ENCODE data around the gene RIN3. TPM values are rescaled to one million over a fixed set of nuclear protein-coding genes. Genes with fewer than 3 reads are reported as not detected.

The RIN3 gene
- total and polyA plus RNA-seq, 2 experiments from 2014 or later, result 3.5 to 5.4 TPM

DNA sequence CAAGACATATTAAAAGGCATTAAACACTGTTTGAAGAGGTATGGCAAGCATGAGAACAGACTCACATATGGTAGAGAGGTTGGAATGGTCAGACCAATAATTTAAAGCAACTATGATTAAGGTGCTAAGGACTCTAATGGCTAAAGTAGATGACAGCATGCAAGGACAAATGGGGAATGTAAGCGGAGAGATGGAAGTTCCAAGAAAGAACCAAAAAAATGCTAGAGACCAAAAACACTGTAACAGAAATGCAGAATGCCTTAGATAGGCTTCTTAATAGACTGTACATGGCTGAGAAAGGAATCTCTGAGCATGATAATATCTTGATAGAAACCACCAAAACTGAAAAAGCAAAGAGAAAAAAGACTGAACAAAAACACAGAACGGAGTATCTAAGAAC is 77.4 kb downstream of the RIN3 start:
- TF ChIP-seq, protein P1, sequence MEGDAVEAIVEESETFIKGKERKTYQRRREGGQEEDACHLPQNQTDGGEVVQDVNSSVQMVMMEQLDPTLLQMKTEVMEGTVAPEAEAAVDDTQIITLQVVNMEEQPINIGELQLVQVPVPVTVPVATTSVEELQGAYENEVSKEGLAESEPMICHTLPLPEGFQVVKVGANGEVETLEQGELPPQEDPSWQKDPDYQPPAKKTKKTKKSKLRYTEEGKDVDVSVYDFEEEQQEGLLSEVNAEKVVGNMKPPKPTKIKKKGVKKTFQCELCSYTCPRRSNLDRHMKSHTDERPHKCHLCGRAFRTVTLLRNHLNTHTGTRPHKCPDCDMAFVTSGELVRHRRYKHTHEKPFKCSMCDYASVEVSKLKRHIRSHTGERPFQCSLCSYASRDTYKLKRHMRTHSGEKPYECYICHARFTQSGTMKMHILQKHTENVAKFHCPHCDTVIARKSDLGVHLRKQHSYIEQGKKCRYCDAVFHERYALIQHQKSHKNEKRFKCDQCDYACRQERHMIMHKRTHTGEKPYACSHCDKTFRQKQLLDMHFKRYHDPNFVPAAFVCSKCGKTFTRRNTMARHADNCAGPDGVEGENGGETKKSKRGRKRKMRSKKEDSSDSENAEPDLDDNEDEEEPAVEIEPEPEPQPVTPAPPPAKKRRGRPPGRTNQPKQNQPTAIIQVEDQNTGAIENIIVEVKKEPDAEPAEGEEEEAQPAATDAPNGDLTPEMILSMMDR (IDR thresholded peaks at IDR 0.05; ENCODE audit: low read depth, low read length), result no peak
- H3K27ac ChIP-seq, result no peak overlapping the region
- no peaks in the 10 kb centered on the region for H3K9me3 ChIP-seq (ENCODE audit: low read depth)
- no peaks in the 10 kb centered on the region for H3K27me3 ChIP-seq
- no peaks in the 10 kb centered on the region for H3K36me3 ChIP-seq
- H3K4me1 ChIP-seq (ENCODE audit: low read depth), result no peaks in the 10 kb centered on the region
- no peak overlapping the region for H3K4me3 ChIP-seq
- DNase-seq (ENCODE audit: low read depth in 1 of 2, low spot score in 1 of 2), result no peak

DNA sequence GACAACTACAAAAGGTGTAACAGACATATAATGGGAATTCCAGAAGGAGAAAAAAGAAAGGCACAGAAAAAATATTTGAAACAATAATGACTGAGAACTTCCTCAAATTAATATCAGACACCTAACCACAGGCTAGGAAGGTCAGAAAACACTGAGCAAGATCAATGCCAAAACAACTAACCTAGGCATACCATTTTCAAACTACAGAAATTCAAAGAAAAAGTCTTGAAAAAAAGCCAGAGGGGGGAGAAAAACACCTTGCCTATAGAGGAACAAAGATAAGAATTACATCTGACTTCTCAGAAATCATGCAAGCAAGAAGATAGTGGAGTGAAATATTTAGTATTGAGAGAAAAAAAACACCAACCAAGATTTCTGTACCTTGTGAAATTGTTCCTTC is 77.8 kb downstream of the RIN3 start:
- Histone ChIP-seq H3K27me3 (no peaks in the 10 kb centered on the region), H3K9me3 (ENCODE audit: low read depth) (no peaks in the 10 kb centered on the region), H3K4me3 (no peak overlapping the region), H3K27ac (no peak overlapping the region), H3K4me1 (ENCODE audit: low read depth) (no peaks in the 10 kb centered on the region), H3K36me3 (no peaks in the 10 kb centered on the region)
- DNase-seq (ENCODE audit: low read depth in 1 of 2, low spot score in 1 of 2), result no peak
- TF ChIP-seq, protein P1 (IDR thresholded peaks at IDR 0.05; ENCODE audit: low read depth, low read length), result no peak

DNA sequence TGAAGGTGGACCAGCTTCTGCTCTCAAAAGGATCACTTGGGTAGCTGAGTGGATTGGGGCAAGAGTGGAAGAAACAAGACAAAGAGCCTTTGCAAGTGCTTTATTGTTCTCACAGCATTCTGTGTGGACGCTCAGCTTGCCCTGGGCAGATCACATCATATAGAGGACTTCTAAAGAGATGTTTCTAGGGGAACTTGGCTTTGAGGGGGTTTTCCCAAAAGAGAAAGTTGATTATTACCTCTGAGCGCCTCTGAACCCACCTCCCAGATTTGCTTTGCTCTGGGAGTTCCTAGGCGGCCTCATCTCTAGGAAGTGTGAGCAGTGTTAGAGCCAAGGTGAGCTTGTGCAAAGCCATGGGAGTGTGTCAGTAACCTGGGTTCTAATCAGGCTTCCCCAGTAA is 81.7 kb downstream of the RIN3 start:
- DNase-seq (ENCODE audit: low read depth in 1 of 2, low spot score in 1 of 2), result no peak
- Histone ChIP-seq H3K9me3 (ENCODE audit: low read depth) (no peaks in the 10 kb centered on the region), H3K27ac (no peak overlapping the region), H3K36me3 (no peaks in the 10 kb centered on the region), H3K27me3 (no peaks in the 10 kb centered on the region), H3K4me3 (no peak overlapping the region), H3K4me1 (ENCODE audit: low read depth) (no peaks in the 10 kb centered on the region)
- TF ChIP-seq, protein P1 (IDR thresholded peaks at IDR 0.05; ENCODE audit: low read depth, low read length), result no peak

DNA sequence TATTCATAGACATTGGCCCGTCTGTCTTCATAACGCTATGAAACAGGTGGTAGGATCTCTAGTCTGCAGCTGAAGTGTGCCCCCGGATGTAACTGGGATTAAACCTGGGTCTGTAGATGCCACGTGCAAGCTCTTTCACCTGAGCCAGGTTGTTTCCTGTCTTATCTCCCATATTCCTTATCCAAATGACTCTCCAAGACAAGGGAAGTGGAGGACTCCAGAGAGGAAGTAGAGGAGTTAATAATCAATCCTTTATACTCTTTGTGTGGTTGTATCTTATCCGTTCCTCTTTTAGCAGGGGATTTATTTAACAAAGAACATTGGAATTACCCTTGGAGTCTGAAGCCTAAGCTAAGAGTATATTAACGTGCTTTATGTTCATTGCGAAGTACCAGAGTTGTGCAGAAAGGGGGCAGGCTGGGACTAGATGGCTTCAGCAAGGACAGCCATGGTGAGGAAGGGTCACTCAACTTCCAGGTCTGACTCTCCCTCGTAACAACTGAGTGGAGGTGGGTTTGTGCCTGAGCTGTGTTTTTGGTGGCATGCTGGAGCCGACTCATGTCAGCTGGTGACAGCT is 82.8 kb downstream of the RIN3 start:
- TF ChIP-seq, protein P1 (IDR thresholded peaks at IDR 0.05; ENCODE audit: low read depth, low read length), result no peak
- no peak overlapping the region for H3K27ac ChIP-seq
- peaks cover 4% of the 10 kb centered on the region for H3K4me1 ChIP-seq (ENCODE audit: low read depth)
- no peaks in the 10 kb centered on the region for H3K27me3 ChIP-seq
- DNase-seq (ENCODE audit: low read depth in 1 of 2, low spot score in 1 of 2), result peak in 1 of 2 donors; percentile 14
- H3K4me3 ChIP-seq, result no peak overlapping the region
- H3K9me3 ChIP-seq (ENCODE audit: low read depth), result no peaks in the 10 kb centered on the region
- no peaks in the 10 kb centered on the region for H3K36me3 ChIP-seq

DNA sequence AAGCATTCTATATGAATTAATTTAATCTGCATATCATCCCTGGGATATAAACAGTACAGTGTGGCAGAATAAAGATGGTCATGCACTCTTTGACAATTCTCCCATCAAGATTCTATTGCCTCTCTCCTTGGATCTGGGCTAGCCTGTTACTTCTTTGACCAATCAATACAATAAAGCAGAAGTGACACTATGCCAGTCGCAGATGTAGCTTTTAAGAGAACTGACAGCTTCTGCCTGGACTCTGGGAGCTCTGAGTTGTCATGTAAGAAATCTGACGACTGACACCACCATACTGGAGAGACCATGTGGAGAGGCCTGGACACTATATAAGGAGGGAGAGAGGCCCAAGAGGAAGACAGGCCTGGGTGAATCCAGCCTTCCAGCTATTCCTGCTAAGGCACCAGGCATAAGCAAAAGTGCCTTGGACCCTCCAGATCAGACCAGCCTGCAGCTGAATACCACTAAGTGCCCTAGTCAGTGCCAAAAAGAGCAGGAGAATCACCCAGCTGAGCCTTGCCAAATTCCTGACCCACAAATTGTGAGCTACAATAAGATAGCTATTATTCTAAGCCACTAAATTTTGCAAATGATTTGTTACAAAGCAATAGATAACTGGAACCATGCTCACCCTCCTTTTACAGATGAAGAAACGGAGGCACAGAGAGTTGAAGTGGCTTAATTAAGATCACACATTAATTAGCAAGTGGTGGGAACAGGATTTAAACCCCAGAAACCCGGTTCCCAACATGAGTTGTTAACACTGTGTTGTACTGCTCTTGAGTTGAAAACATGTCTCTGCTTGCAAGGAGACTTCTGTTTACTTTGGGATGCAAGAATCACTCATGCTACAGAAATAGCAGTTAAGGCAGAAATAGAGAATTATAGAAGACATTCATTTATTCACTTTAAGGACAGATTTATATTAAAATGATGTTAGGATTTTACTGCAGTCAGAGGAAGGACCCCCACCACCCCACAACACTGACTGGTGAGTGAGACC is 84.6 kb downstream of the RIN3 start:
- Histone ChIP-seq H3K4me1 (ENCODE audit: low read depth) (peaks cover 16% of the 10 kb centered on the region), H3K36me3 (no peaks in the 10 kb centered on the region), H3K9me3 (ENCODE audit: low read depth) (no peaks in the 10 kb centered on the region), H3K4me3 (no peak overlapping the region), H3K27me3 (no peaks in the 10 kb centered on the region), H3K27ac (no peak overlapping the region)
- no peak for DNase-seq (ENCODE audit: low read depth in 1 of 2, low spot score in 1 of 2)
- TF ChIP-seq, protein P1 (IDR thresholded peaks at IDR 0.05; ENCODE audit: low read depth, low read length), result no peak

Measured in cardiac muscle cell (in vitro differentiated cells and primary cell).